HEK293T (cell line): ENCODE measurements around the gene FAM216A.

Experiments
- CTCF ChIA-PET: fragments of 350-600 bp; formaldehyde crosslinking; extraction: SDS; loops from one replicate; lab custom pipeline; 2021; ENCODE audit warnings: antibody characterized with exemption, inconsistent platforms; lab: Yijun Ruan, JAX
- POLR2A ChIA-PET: fragments of 350-600 bp; formaldehyde crosslinking; extraction: SDS; loops from one replicate; lab custom pipeline; 2020; ENCODE audit warnings: antibody characterized with exemption, inconsistent platforms; lab: Yijun Ruan, JAX
- DNase-seq: peaks from one replicate; pipeline ENCODE4 v3.0.0; 2012; ENCODE audit warnings: mixed read lengths; ENCODE audit errors: extremely low spot score
- ARNT ChIP-seq: fragments of 450-650 bp; IDR thresholded peaks from 2 replicates; pipeline ENCODE4 v1.6.1; 2017; ENCODE audit warnings: mild to moderate bottlenecking
- BHLHE40 ChIP-seq: fragments of 450-650 bp; IDR thresholded peaks from 2 replicates; pipeline ENCODE4 v1.6.1; 2016; ENCODE audit warnings: mild to moderate bottlenecking, moderate library complexity, borderline replicate concordance
- CTBP1 ChIP-seq: fragments of 450-650 bp; IDR thresholded peaks from 2 replicates; pipeline ENCODE4 v1.6.1; 2016; ENCODE audit warnings: borderline replicate concordance
- ELF4 ChIP-seq: fragments of 450-650 bp; IDR thresholded peaks from 2 replicates; pipeline ENCODE4 v1.6.1; 2017; ENCODE audit warnings: antibody characterized with exemption
- FOXA1 ChIP-seq: fragments of 450-650 bp; IDR thresholded peaks from 2 replicates; pipeline ENCODE4 v1.6.1; 2016; ENCODE audit warnings: mild to moderate bottlenecking
- FOXK2 ChIP-seq: fragments of 450-650 bp; IDR thresholded peaks from 2 replicates; pipeline ENCODE4 v1.6.1; 2016; ENCODE audit warnings: mild to moderate bottlenecking
- FOXM1 ChIP-seq: fragments of 450-650 bp; IDR thresholded peaks from 2 replicates; pipeline ENCODE4 v1.6.1; 2017; ENCODE audit warnings: mild to moderate bottlenecking, borderline replicate concordance
- HDGF ChIP-seq: fragments of 450-650 bp; IDR thresholded peaks from 2 replicates; pipeline ENCODE4 v1.6.1; 2017; ENCODE audit warnings: antibody characterized with exemption, borderline replicate concordance
- L3MBTL2 ChIP-seq: fragments of 450-650 bp; conservative IDR thresholded peaks from 2 replicates; pipeline ENCODE4 v1.6.1; 2016; ENCODE audit warnings: mild to moderate bottlenecking
- LEF1 ChIP-seq: fragments of 450-650 bp; IDR thresholded peaks from 2 replicates; pipeline ENCODE4 v1.6.1; 2017; ENCODE audit warnings: mild to moderate bottlenecking, borderline replicate concordance
- NFRKB ChIP-seq: fragments of 450-650 bp; IDR thresholded peaks from 2 replicates; pipeline ENCODE4 v1.6.1; 2016; ENCODE audit warnings: mild to moderate bottlenecking, moderate library complexity
- SP1 ChIP-seq: fragments of 450-650 bp; IDR thresholded peaks from 2 replicates; pipeline ENCODE4 v1.6.1; 2017
- SUZ12 ChIP-seq: fragments of 450-650 bp; IDR thresholded peaks from 2 replicates; pipeline ENCODE4 v1.6.1; 2016; ENCODE audit warnings: mild to moderate bottlenecking
- TARDBP ChIP-seq: fragments of 450-650 bp; IDR thresholded peaks from 2 replicates; pipeline ENCODE4 v1.6.1; 2016
- ZNF384 ChIP-seq: fragments of 450-650 bp; IDR thresholded peaks from 2 replicates; pipeline ENCODE4 v1.6.1; 2016
- TF ChIP-seq, protein P1 (sequence below): fragments of 450-650 bp; IDR thresholded peaks from 2 replicates; pipeline ENCODE4 v1.6.1; 2016

FAM216A gene

GRCh38 chr12:110530511-110530910, 61.9 kb downstream of the FAM216A start:
- TF ChIP-seq HDGF: no peak
- TF ChIP-seq L3MBTL2: no peak
- no peak for TF ChIP-seq SUZ12
- TF ChIP-seq SP1: no peak
- TF ChIP-seq CTBP1: no peak
- TF ChIP-seq TARDBP: no peak
- no peak for TF ChIP-seq LEF1
- TF ChIP-seq FOXM1: no peak
- POLR2A ChIA-PET: no interaction called here
- DNase-seq: no peak
- CTCF ChIA-PET: no interaction called here

DNA sequence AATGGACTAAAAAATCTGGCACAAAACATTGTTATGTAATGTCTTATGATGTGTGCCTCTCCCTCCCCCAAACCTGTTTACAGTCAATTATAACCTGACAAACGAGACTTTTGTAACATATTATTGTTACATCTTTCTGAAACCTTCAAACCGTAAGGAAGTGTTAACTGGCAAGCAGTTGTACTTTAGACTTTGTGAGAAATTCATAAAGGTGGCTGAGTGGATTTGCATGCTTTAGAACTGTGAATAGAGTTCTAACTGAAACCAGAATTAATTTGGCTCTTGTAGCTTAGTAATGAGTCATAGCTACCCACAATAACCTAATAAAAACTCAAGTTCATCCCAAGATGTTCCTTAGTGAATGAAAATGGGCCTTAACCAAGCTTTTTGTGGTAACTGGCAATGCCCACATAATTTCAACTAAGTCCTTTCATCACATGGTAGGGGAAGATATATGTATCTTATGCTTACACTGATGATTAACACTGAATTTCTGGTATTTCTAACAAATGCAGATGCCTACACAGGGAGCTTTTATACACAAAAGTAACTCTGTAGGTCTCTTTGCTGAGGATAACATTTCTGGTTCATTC, 63.2 kb downstream of the FAM216A start:
- CTCF ChIA-PET: no interaction called here
- no peak for DNase-seq
- TF ChIP-seq LEF1 (no peak), BHLHE40 (no peak), SP1 (no peak), FOXA1 (no peak)
- POLR2A ChIA-PET: interaction anchor here (0.6 kb wide), 1 partner anchor 52 kb away, joined by 3 read pairs; no protein-coding TSS in a partner anchor

DNA sequence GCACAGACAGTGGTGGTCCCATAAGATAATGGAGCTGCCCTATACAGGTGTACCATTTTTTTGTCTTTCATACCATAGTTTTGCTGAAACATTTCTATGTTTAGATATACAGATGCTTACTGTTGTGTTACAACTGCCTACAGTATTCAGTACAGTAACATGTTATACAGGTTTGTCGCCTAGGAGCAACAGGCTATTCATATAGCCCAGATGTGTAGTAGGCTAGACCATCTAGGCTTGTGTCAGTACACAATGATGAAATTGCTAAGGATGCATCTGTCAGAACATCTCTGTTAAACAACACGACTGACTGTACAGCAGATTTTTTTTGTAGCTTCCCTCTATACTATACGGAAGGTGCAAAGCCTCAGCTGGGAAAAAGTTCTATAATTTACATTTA, 64.0 kb downstream of the FAM216A start:
- ChIA-PET POLR2A (interaction anchor here (1.3 kb wide), 1 partner anchor 64 kb away, joined by 5 read pairs; the partner anchor contains the start of genes FAM216A and GPN3), CTCF (interaction anchor here (1.0 kb wide), 1 partner anchor 101 kb away, joined by 4 read pairs; no protein-coding TSS in a partner anchor)
- no peak for DNase-seq
- TF ChIP-seq LEF1 (no peak), HDGF (no peak), FOXK2 (no peak)

GRCh38 chr12:110533607-110534006, 65.0 kb downstream of the FAM216A start:
- POLR2A ChIA-PET: interaction anchor here (1.3 to 2.3 kb wide), 2 partner anchors 65 to 81 kb away, joined by 5 to 9 read pairs; partner anchors contain the start of genes FAM216A, GPN3 and TCTN1
- CTCF ChIA-PET: no interaction called here
- DNase-seq: no peak
- TF ChIP-seq ELF4 (no peak), L3MBTL2 (no peak), NFRKB (no peak), FOXK2 (no peak), ARNT (no peak), BHLHE40 (no peak), SUZ12 (no peak)
- TF ChIP-seq, protein P1, sequence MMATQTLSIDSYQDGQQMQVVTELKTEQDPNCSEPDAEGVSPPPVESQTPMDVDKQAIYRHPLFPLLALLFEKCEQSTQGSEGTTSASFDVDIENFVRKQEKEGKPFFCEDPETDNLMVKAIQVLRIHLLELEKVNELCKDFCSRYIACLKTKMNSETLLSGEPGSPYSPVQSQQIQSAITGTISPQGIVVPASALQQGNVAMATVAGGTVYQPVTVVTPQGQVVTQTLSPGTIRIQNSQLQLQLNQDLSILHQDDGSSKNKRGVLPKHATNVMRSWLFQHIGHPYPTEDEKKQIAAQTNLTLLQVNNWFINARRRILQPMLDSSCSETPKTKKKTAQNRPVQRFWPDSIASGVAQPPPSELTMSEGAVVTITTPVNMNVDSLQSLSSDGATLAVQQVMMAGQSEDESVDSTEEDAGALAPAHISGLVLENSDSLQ: no peak

GRCh38 chr12:110534811-110535210, 66.2 kb downstream of the FAM216A start:
- ChIA-PET POLR2A (interaction anchor here (2.3 kb wide), 1 partner anchor 79 kb away, joined by 9 read pairs; the partner anchor contains the start of gene TCTN1), CTCF (no interaction called here)
- DNase-seq: no peak
- TF ChIP-seq ELF4: no peak
- no peak for TF ChIP-seq ZNF384
- TF ChIP-seq BHLHE40: no peak
- no peak for TF ChIP-seq SP1
- TF ChIP-seq CTBP1: no peak
- TF ChIP-seq, protein P1: no peak
- no peak for TF ChIP-seq FOXA1
- no peak for TF ChIP-seq LEF1
- TF ChIP-seq SUZ12: no peak
- no peak for TF ChIP-seq FOXM1
- no peak for TF ChIP-seq L3MBTL2
- no peak for TF ChIP-seq FOXK2
- TF ChIP-seq TARDBP: no peak
- TF ChIP-seq HDGF: no peak

DNA sequence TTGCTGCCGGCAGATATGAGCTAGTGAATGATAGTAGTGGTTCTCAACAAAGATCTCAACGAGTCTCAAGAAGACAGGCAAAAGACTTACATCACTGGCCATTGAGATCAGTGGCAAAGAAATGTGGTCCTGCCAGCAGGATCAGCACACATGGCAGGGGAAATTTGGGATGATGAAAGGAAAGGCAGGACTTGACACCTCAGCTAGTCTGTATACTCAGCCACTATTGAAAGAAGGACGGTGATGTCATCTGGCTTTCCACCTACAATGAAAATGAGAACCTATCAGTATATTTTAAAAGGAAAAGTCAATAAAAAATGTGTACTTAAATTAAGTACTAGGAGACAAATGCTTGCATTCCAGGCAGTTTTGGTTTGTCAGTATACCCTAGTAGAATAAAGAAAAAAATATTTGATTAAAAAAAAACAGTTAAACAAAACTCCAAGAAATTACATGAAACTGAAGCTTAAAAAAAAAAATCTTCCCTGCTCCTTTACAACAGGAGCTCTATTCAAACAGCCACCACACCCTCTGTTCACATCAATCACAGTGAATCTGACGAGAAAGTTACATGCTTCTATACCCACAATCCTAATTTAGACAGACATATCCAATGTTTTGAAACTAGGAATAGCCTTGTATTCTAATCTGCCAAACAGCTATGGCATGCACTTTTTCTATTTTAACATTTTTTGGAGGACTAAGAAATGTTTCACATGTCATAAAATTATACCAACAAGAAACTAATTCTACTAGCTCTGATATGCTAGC, 68.4 kb downstream of the FAM216A start:
- CTCF ChIA-PET: no interaction called here
- POLR2A ChIA-PET: no interaction called here
- TF ChIP-seq LEF1: no peak
- DNase-seq: no peak
